GM13976 (cell line): ENCODE results near the gene DIO1.

ENCODE experiments used
- DNase-seq: peaks from one replicate; pipeline ENCODE4 v3.0.0; 2012; ENCODE audit warnings: low spot score
- CTCF ChIP-seq: IDR thresholded peaks from 2 replicates; pipeline ENCODE4 v1.5.1; 2012; ENCODE audit warnings: borderline replicate concordance, mild to moderate bottlenecking; ENCODE audit not compliant: insufficient read depth; ENCODE audit errors: extremely low read depth, missing control alignments, control extremely low read depth
- in situ Hi-C: fragments of 300-500 bp; cut with MboI; formaldehyde crosslinking; loops from one replicate; pipeline ENCODE4 v1.12.0; 2022; ENCODE audit warnings: low sequenced_read_pairs, mixed read lengths, inconsistent platforms; ENCODE audit not compliant: unreplicated experiment

Gene DIO1

GRCh38 chr1:53906121-53906520 is 12.1 kb downstream of the DIO1 start:
- in situ Hi-C loops: no loop called here
- DNase-seq: no peak
- TF ChIP-seq CTCF: no peak

- no peak for TF ChIP-seq CTCF
- no peak for DNase-seq
- in situ Hi-C loops: no loop called here
These were observed 16.0 kb downstream of the DIO1 start for GRCh38 chr1:53909946-53910345.

- in situ Hi-C loops: no loop called here
- no peak for DNase-seq
- TF ChIP-seq CTCF: no peak
These were observed 17.5 kb downstream of the DIO1 start for GRCh38 chr1:53911442-53911841.

GRCh38 chr1:53913352-53914033 is 19.5 kb downstream of the DIO1 start:
- TF ChIP-seq CTCF: no peak
- in situ Hi-C loops: no loop called here
- no peak for DNase-seq

GRCh38 chr1:53918343-53918742 is 24.4 kb downstream of the DIO1 start:
- in situ Hi-C loops: no loop called here
- no peak for DNase-seq
- TF ChIP-seq CTCF: no peak

GRCh38 chr1:53919675-53920066 is 25.7 kb downstream of the DIO1 start:
- TF ChIP-seq CTCF: no peak
- in situ Hi-C loops: no loop called here
- no peak for DNase-seq
